HEK293 (cell line): ENCODE measurements around the gene PAQR6.

Source experiments
- AEBP2 ChIP-seq: fragments of 450-650 bp; formaldehyde crosslinking; IDR thresholded peaks from 2 replicates; pipeline ENCODE4 v1.5.1; 2016; ENCODE audit warnings: missing biosample characterization, missing genetic modification characterization, borderline replicate concordance
- CTCF ChIP-seq: fragments of 450-650 bp; formaldehyde crosslinking; IDR thresholded peaks from 2 replicates; pipeline ENCODE4 v1.5.1; 2016; ENCODE audit warnings: missing biosample characterization, missing genetic modification characterization
- ZBTB7A ChIP-seq: fragments of 450-650 bp; formaldehyde crosslinking; IDR thresholded peaks from 2 replicates; pipeline ENCODE4 v1.5.1; 2016; ENCODE audit warnings: low read depth, missing biosample characterization, missing genetic modification characterization
- ZNF513 ChIP-seq: fragments of 450-650 bp; IDR thresholded peaks from 2 replicates; pipeline ENCODE4 v1.5.1; 2018; ENCODE audit warnings: missing biosample characterization, missing genetic modification characterization

- TF ChIP-seq AEBP2 (tag by site-specific recombination), result no peak
- TF ChIP-seq CTCF (tag by site-specific recombination), result no peak
- TF ChIP-seq ZNF513 (tag by site-specific recombination), result no peak
- TF ChIP-seq ZBTB7A, result no peak
Observed at GRCh38 chr1:156283521-156283920, 35.7 kb upstream of the PAQR6 start.
